LNCAP (cell line): ENCODE measurements around the gene CLTC.

ENCODE experiments used
- CTCF ChIP-seq: fragments of 450-650 bp; IDR thresholded peaks from 2 replicates; pipeline ENCODE4 v1.5.1; 2017; ENCODE audit warnings: mild to moderate bottlenecking

Gene CLTC

GRCh38 chr17:59716427-59716826 lies 96.7 kb downstream of the CLTC start:
- no peak for TF ChIP-seq CTCF

GRCh38 chr17:59719526-59719925 lies 99.8 kb downstream of the CLTC start:
- no peak for TF ChIP-seq CTCF

GRCh38 chr17:59722623-59723022 lies 102.9 kb downstream of the CLTC start:
- TF ChIP-seq CTCF, result no peak

- TF ChIP-seq CTCF, result no peak
Observed at GRCh38 chr17:59723041-59723440, 103.3 kb downstream of the CLTC start.

GRCh38 chr17:59723607-59724006 lies 103.9 kb downstream of the CLTC start:
- TF ChIP-seq CTCF, result no peak

GRCh38 chr17:59725691-59726090 lies 106.0 kb downstream of the CLTC start:
- no peak for TF ChIP-seq CTCF

- TF ChIP-seq CTCF, result no peak
Observed at GRCh38 chr17:59727817-59728533, 108.3 kb downstream of the CLTC start.

- no peak for TF ChIP-seq CTCF
Observed at GRCh38 chr17:59730268-59730834, 110.7 kb downstream of the CLTC start.
